Endothelial cell of umbilical vein (primary cell): ENCODE data around the gene UVRAG. TPM values are rescaled to one million over a fixed set of nuclear protein-coding genes. Genes with fewer than 3 reads are reported as not detected.

Experiments
- BruUV-seq: library from RNA; stranded (reverse); fragments of 400-500 nt; replicated peaks from 2 replicates; lab custom pipeline; 2021; lab: Mats Ljungman, UMichigan
- CTCF ChIA-PET: fragments of 300-600, 350-600 bp; sonication (Branson Sonifier 250); formaldehyde crosslinking; loops from one replicate; lab custom pipeline; 2021; ENCODE audit warnings: antibody characterized with exemption, inconsistent platforms; lab: Charles Lee
- POLR2A ChIA-PET: fragments of 300-600, 350-600 bp; sonication (Branson Sonifier 250); formaldehyde crosslinking; loops from one replicate; lab custom pipeline; 2021; ENCODE audit warnings: antibody characterized with exemption, inconsistent platforms; lab: Charles Lee
- DNase-seq: peaks from one replicate; pipeline ENCODE4 v3.0.0-alpha.2; 2011; ENCODE audit warnings: low read depth, low spot score
- FAIRE-seq: peaks from 2 replicates; lab custom pipeline; 2011; peaks lifted over from hg19 to GRCh38; lab: Jason Lieb, UNC
- H2AFZ ChIP-seq: 2 replicates; pipeline ENCODE4 v1.6.0; 2012; ENCODE audit warnings: low read depth, low read length, control low read depth, inconsistent platforms
- H3K27ac ChIP-seq: 2 replicates; pipeline ENCODE4 v1.5.1; 2011; ENCODE audit warnings: low read depth, mild to moderate bottlenecking, control low read depth, low read length, moderate library complexity; ENCODE audit not compliant: insufficient read depth
- H3K27me3 ChIP-seq, 2 experiments: 2 replicates each; pipeline versions ENCODE4 v1.6.0 to v1.6.1; 2011; ENCODE audit warnings: low read length in 2 of 2, mixed read lengths in 1 of 2; ENCODE audit not compliant: control insufficient read depth in 2 of 2, insufficient read depth in 2 of 2
- H3K36me3 ChIP-seq, 2 experiments: 2 replicates in 1 of 2; 3 replicates in 1 of 2; pipeline ENCODE4 v1.5.1; 2011; ENCODE audit warnings: low read length in 2 of 2, mild to moderate bottlenecking in 1 of 2, moderate library complexity in 1 of 2; ENCODE audit not compliant: control insufficient read depth in 2 of 2, insufficient read depth in 2 of 2; ENCODE audit errors: extremely low read depth in 1 of 2
- H3K4me1 ChIP-seq: 3 replicates; pipeline ENCODE4 v1.5.1; 2011; ENCODE audit warnings: mild to moderate bottlenecking, low read length; ENCODE audit not compliant: control insufficient read depth, insufficient read depth; ENCODE audit errors: extremely low read depth
- H3K4me2 ChIP-seq: 2 replicates; pipeline ENCODE4 v1.6.1; 2011; ENCODE audit warnings: low read length, control low read depth, mixed read lengths; ENCODE audit not compliant: insufficient read depth
- H3K4me3 ChIP-seq, 3 experiments: fragments of 200-600 bp in 1 of 3; sonication (generic), shearing (Covaris generic) in 1 of 3; replicated peaks in 1 of 3; 2 replicates each; pipeline ENCODE4 v1.5.1; 2011 to 2016; ENCODE audit warnings: control low read depth in 3 of 3, low read length in 3 of 3, mild to moderate bottlenecking in 2 of 3, inconsistent platforms in 1 of 3, low read depth in 1 of 3, moderate library complexity in 1 of 3; ENCODE audit not compliant: insufficient read depth in 1 of 3
- H3K79me2 ChIP-seq: 2 replicates; pipeline ENCODE4 v1.6.0; 2012; ENCODE audit warnings: low read length, inconsistent platforms; ENCODE audit not compliant: control insufficient read depth, insufficient read depth
- H3K9ac ChIP-seq: replicated peaks from 2 replicates; pipeline ENCODE3; 2011; ENCODE audit warnings: low read length, control low read depth; ENCODE audit not compliant: insufficient read depth; ENCODE audit errors: extremely low read depth
- H3K9me1 ChIP-seq: replicated peaks from 3 replicates; pipeline ENCODE4 v1.6.0; 2011; ENCODE audit warnings: mild to moderate bottlenecking, low read length; ENCODE audit not compliant: control insufficient read depth, insufficient read depth; ENCODE audit errors: extremely low read depth
- H3K9me3 ChIP-seq: replicated peaks from 2 replicates; pipeline ENCODE4 v1.5.1; 2012; ENCODE audit warnings: low read length, inconsistent platforms; ENCODE audit not compliant: control insufficient read depth, insufficient read depth
- H4K20me1 ChIP-seq: replicated peaks from 2 replicates; pipeline ENCODE3; 2011; ENCODE audit warnings: mild to moderate bottlenecking, low read length; ENCODE audit not compliant: control insufficient read depth, insufficient read depth; ENCODE audit errors: extremely low read depth
- GATA2 ChIP-seq: IDR thresholded peaks from 2 replicates; pipeline ENCODE4 v1.7.0; 2011; ENCODE audit warnings: low read depth, mild to moderate bottlenecking, moderate library complexity, mixed read lengths, low read length; ENCODE audit not compliant: insufficient read length, insufficient read depth
- POLR2AphosphoS5 ChIP-seq: IDR thresholded peaks from 2 replicates; pipeline ENCODE4 v1.6.1; 2012; ENCODE audit warnings: low read depth, mild to moderate bottlenecking, control low read depth, low read length, moderate library complexity; ENCODE audit not compliant: insufficient read depth
- dilution Hi-C: fragments of 300-500 bp; cut with MboI; formaldehyde crosslinking; loops from one replicate; pipeline ENCODE4 v1.15.0; 2019; ENCODE audit warnings: low sequenced_read_pairs; ENCODE audit not compliant: extremely low pct_ligation_motif_present
- intact Hi-C: fragments of 100-400 bp; cut with micrococcal nuclease; formaldehyde crosslinking; loops from one replicate; pipeline ENCODE4 v1.10.0; 2022
- polyA plus RNA-seq, 4 experiments: library from polyadenylated mRNA; depleted of rRNA in 3 of 4; stranded (reverse) in 3 of 4; unstranded in 1 of 4; fragments of >200 nt; gene quantifications; 2 replicates each; pipeline versions ENCODE4 v1.2.1 to v1.2.3, GENCODE V29; 2011 to 2012; ENCODE audit warnings: missing spikeins in 1 of 4
- total RNA-seq: library from RNA; stranded (reverse); gene quantifications from 2 replicates; pipeline ENCODE4 v1.2.3, GENCODE V29; 2021
- TF ChIP-seq, protein P1 (sequence below), 2 donors: IDR thresholded peaks; 1 replicate in 1 of 2; 2 replicates in 1 of 2; pipeline ENCODE4 v1.5.1; 2011; ENCODE audit warnings: low read length in 2 of 2, mild to moderate bottlenecking in 2 of 2, moderate library complexity in 2 of 2, control low read depth in 1 of 2, inconsistent platforms in 1 of 2, low read depth in 1 of 2; ENCODE audit not compliant: insufficient read depth in 1 of 2; ENCODE audit errors: extremely low read depth in 1 of 2

The UVRAG gene
- total and polyA plus RNA-seq, 2 donors (not counting 3 experiments of a cell fraction or from before 2014, with no cell fraction given) = 21.2 to 65.6 TPM

DNA sequence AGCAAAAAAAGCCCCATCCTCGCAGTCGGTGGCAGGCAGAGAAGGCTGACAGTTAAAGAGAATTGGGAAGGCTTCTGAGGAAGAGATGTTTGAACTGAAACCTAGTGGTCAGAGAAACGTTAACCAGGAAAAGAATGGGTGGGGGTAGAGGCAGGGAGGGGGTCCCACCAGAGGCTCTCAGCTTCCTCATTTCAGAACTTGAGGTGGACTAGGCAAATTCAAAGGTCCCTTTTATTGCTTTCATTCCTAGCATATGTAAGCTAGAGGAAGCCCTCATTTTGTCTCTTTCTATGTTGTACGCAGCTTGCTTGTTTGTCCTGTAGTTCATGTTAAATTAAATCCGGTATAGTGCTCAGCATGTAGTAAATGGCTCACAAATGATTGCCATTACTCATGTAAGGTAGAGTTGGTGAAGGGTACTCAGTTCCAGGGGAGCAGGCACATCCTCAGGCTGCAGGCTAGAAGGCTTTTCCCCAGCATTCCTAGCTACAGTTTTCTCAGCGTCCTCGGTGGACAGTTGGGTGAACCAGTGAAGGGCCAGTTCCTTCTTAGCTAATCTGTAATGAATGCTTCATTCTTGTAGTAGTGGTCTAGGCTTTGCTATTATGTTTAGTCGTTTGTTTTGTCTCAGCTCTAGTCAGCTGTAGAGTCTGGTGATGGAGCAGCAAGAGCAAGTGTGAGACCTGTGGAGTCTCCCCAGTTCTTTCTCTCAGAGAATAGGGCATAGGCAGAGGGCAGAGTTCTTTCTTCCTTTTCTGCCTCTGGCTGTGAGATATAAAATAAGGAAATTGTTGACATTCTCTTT lies 58.6 kb downstream of the UVRAG start:
- TF ChIP-seq, protein P1, sequence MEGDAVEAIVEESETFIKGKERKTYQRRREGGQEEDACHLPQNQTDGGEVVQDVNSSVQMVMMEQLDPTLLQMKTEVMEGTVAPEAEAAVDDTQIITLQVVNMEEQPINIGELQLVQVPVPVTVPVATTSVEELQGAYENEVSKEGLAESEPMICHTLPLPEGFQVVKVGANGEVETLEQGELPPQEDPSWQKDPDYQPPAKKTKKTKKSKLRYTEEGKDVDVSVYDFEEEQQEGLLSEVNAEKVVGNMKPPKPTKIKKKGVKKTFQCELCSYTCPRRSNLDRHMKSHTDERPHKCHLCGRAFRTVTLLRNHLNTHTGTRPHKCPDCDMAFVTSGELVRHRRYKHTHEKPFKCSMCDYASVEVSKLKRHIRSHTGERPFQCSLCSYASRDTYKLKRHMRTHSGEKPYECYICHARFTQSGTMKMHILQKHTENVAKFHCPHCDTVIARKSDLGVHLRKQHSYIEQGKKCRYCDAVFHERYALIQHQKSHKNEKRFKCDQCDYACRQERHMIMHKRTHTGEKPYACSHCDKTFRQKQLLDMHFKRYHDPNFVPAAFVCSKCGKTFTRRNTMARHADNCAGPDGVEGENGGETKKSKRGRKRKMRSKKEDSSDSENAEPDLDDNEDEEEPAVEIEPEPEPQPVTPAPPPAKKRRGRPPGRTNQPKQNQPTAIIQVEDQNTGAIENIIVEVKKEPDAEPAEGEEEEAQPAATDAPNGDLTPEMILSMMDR (IDR thresholded peaks at IDR 0.05; ENCODE audit: extremely low read depth in 1 of 2, insufficient read depth in 1 of 2, low read depth in 1 of 2, low read length in 2 of 2) = no peak
- TF ChIP-seq GATA2 (no peak), POLR2AphosphoS5 (no peak)
- ChIA-PET POLR2A (no interaction called here), CTCF (interaction anchor here (0.7 to 11.8 kb wide), 6 partner anchors 9 to 279 kb away, joined by 3 to 266 read pairs (median 4); no protein-coding TSS in a partner anchor)
- FAIRE-seq (no peak), DNase-seq (peak; percentile 19)
- peaks cover 4% of the 10 kb centered on the region for H4K20me1 ChIP-seq
- BruUV-seq = no TSS peak
- intact Hi-C loops (no loop called here), dilution Hi-C loops (no loop called here)
- no peak overlapping the region for H2AFZ ChIP-seq
- no peak overlapping the region for H3K27ac ChIP-seq
- H3K9ac ChIP-seq = no peak overlapping the region
- H3K9me3 ChIP-seq = no peaks in the 10 kb centered on the region
- no peak overlapping the region for H3K4me3 ChIP-seq
- no peaks in the 10 kb centered on the region for H3K36me3 ChIP-seq
- peaks cover 12% of the 10 kb centered on the region for H3K4me1 ChIP-seq
- H3K9me1 ChIP-seq = no peaks in the 10 kb centered on the region
- no peaks in the 10 kb centered on the region for H3K27me3 ChIP-seq
- H3K79me2 ChIP-seq = peaks cover 53% of the 10 kb centered on the region
- H3K4me2 ChIP-seq = no peak overlapping the region
